Measurements from ENCODE around the gene MYD88.
"Not testable (repeated sequence)": the region's sequence is repeated elsewhere in the genome, so short reads cannot be mapped to it uniquely, and the experiment has no call there.

Gene MYD88

DNA sequence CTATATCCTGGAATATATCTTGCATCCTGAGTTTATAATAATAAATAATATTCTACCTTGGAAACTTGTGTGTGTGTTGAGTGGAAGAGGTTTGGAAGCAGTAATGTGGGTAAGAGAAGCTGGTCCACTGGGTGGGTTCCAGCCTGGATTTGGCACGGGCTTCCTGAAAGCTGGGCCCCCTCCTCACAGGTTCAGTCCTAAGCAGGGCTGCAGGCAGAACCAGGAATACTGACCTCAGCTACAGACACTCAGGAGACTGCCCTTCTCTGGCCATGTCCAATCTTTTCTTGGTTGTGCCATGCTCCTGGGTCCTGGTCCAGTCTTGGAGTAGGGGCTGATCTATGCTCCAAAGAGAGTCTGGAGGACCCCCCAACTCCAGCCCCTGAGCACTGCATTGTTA is 4.5 kb downstream of the MYD88 start:
- DNase-seq (ENCODE audit: low read depth) = no peak

DNA sequence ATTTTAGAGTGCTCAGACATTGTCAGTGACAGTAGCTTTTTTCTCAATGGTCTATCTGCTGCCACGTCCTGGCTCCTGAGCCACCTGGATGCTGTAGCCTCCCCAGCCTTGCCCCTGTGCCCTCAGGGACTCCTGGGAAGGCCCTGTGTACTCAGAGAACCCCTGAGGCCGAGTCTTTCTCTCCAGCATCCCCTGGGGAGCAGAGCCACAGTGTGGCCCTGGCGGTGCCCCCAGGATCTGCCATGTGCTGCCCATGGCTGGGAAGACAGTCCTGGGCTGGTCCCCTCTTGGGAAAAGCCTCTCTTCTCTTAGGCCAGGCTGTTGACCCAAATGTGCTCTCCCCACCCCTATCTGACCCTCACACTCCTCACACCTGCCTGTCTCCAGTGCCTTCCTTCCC is 5.0 kb downstream of the MYD88 start:
- no peak for DNase-seq (ENCODE audit: low read depth)

DNA sequence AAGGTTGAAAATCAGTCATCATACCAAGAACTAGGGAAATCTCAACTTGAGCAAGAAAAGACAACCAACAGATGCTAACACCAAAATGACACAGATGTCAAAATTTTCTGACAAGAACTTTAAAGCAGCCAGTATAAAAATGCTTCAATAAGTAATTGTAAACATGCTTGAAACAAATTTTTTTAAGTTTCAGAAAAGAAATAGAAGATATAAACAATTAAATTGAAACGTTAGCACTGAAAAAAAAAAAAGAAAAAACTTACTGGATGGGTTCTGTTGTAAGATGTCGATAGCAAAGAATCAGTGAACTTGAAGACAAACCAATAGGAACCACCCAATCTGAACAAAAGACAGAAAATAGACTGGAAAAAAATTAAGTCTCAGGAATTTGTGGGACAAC is 8.0 kb downstream of the MYD88 start:
- DNase-seq (ENCODE audit: low read depth) = no peak

DNA sequence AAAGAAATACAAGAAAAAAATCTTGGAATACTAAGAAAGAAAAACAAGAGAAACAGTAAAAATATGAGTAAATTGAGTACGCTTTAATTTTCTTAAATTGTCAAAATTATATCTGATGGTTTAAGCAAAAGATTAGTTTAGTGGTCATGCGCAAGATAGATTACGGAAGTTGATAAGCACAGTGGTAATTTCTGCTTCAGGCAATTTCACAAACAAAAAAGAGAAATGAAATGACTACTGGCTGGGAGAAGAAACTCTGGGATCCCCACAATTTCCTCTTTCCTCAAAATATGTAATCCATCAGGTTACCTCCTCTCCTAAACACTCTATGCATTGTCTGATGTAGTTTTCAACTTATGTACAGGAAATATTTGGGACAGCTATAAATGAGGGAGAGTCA is 9.0 kb downstream of the MYD88 start:
- no peak for DNase-seq (ENCODE audit: low read depth)

DNA sequence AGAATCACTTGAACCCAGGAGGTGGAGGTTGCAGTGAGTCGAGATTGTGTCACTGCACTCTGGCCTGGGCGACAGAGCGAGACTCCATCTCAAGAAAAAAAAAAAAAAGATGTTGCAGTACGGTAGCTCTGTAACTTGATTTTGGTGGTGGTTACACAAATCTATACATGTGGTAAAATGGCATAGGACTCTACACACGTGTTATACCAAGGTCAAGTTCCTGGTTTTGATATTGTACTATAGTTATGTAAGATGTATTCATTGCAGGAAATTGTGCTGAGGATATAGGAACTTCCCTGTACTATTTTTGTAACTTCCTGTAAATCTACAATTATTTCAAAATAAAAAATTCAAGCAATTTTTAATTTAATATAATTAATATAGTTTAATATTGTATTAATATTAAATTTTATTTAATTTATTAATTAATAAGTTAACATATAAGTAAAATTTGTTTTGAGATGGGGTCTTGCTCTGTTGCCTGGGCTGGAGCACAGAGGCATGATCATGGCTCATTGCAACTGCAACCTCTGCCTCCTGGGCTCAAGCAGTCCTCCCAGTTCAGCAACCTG is 9.9 kb downstream of the MYD88 start:
- DNase-seq (ENCODE audit: low read depth) = no peak

DNA sequence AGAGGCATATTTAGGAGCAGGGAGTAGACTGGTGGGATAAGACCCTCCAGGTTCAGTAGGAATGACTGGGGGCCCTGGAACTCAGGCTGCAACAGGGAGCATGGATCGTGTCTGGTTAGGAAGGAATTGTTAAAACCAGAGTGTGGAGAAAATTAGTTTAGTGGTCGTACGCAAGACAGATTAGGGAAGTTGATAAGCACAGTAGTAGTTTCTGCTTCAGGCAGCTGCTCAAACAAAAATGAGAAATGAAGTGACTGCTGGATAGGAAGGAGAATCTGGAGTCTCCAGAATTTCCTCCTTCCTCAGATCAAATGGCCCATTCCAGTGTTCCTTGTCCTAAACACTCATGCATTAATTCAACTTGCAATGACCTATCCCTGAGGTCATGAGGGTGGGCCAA is 11.2 kb downstream of the MYD88 start:
- no peak for DNase-seq (ENCODE audit: low read depth)

DNA sequence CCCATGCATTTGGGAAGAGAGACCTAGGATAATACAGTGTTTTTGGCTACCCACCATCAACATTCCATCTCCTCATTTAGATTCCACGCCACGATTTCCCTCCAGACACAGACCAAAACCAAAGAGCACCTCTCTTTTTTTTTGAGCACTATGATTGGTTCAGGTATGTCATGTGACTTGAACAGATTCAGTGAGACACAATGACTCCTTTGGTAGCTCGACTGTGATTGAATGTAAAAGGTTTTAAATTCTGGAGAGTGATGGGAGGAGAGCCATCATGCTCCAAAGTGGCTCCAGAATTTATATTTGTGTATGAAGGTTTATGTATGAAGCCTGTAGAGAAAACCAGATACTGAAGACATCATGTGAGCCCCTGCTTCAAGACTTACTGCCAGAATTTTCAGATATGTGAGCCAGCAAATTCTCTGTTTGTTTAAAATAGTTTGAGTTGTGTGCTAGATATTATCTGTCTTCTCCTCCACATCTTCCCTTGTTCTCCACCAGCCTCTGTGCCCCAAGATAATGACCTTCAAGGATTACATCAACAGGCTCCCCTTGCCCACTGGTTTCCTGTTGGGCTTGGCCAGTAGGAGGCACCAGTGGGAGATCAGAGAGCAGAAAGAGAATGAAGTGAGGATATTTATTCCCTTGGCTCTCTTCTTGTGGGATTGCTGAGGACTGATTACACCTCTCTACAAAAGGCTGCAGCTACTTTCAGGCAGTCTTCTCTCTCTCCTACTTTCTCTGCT is 12.5 kb downstream of the MYD88 start:
- DNase-seq (ENCODE audit: low read depth) = no peak

DNA sequence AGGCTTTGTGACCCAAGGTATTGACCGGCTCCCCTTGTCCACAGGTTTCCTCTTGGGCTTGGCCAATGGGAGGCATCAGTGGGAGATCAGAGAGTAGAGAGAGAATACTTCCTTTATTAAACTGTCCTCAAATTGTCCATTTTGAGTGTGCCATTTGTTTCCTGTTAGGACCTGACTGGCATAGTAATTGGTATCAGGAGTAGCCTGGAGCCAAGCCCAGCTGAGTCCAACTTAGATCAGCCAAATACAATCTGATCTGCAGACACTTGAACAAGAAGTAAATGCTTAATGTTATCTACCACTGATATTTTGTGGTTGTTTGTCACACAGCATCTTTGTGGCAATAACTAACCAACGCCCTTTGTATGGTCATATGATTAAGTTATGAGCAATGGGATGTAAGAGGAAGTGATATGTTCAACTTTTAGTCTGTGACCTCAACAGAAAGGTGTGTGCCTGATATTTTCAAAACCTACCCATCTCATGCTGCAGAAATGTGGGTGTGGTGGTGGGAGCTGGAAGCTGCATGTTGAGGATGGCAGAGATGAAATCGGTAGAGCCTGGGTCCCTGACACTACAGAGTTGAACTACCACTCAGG is 13.3 kb downstream of the MYD88 start:
- no peak for DNase-seq (ENCODE audit: low read depth)

DNA sequence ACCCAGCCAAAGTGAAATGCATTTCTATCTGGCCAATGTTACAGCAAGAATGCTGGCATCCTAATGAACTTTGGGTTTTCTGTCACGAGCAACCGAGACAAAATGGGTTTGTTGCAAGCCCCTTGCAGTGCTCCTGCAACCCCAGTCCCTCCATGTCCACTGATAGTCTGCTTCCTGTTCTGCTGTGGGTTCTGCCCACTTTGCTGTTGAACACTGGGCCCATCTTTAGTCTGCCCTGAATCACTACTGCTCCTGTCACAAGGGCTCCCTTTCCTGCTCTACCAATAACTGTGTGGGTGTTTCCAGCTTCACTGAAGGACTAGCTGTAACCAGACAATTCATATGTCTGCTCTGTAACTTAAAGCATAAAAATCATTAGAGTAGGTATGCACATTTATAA is 14.1 kb downstream of the MYD88 start:
- DNase-seq (ENCODE audit: low read depth) = no peak

DNA sequence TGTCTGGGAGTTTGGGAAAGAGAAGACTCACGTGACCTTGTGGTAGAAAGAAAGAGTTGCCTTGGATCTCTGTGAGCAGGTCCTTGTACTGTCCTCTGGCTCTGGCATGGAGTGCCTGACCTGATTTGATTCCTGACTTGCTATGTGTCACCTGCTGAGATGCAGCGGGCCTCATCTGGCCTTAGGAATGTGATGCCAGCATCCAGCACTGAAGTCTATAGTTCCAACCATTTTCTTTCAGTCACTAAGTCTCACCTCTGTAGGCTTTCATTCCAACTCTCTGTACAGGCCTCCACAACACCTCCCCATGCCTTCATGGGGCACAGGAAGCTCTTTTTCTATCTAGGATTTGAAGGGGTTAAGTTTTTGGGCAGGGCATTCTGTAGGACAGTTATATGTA is 14.8 kb downstream of the MYD88 start:
- DNase-seq (ENCODE audit: low read depth) = no peak

DNA sequence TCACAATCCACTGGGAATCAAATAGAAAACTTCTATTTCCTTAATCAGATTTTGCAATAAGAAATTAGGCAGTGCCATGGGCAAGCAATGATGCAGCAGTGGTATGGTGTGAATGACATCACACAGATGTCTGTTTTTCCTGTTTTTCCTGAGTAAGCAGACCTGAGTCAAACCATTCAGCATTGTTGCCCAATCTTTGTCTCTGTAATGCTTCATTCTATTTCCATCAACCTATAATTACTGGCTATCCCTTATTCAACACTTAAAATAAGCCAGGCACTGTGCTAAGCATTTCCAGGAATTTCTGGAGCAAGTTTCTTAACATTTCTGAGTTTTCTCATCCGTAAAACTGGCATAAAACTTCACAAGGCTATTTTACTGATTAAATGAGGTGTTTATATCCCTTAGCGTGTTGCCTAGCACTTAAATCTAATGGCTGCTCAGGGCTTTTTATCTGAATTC is 15.6 kb downstream of the MYD88 start:
- DNase-seq (ENCODE audit: low read depth) = no peak

DNA sequence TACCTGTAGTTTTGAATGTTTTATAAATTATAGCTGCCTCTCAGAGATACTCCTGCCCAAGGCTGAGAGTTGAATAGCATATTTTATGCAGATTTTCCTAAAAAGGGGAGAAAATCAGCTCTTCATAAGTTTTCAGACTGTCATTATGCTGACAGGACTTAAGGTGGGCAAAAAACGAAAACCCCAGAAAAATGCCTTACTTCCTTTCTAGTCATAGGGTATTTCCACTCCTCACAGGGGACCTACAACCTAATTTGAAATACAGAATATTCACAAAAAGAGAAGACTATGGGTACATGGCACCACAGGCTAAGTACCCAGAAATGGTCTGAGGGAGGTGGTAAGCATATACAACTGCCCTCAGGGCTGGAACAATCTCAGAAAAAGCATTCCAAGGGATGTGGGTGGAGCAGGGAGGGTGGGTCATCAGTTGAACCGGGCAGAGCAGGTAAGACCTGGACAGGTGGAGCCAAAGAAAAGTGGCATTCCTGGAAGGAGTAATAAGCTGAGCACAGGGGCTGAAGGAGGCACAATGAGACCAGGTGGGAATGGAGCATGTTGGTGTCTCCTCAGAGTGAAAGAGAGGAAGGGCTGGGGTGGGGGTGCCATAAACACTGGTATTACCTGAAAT is 16.3 kb downstream of the MYD88 start:
- DNase-seq (ENCODE audit: low read depth) = no peak

DNA sequence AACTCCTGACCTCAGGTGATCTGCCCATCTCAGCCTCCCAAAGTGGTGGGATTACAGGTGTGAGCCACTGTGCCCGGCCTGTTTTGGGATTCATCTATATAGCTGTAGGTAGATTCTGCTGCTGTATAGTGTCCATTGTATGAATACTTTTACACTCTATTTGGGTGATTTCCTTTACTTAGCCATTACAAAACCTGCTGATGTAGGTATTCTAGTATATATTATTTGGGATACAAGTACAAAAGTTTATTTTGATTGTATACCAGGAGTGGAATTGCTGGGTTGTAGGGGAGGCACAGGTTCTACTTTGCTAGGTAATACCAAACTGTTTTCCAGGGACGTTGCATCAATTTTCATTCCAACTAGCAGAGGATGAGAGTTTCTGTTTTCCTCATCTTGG is 17.4 kb downstream of the MYD88 start:
- no peak for DNase-seq (ENCODE audit: low read depth)

DNA sequence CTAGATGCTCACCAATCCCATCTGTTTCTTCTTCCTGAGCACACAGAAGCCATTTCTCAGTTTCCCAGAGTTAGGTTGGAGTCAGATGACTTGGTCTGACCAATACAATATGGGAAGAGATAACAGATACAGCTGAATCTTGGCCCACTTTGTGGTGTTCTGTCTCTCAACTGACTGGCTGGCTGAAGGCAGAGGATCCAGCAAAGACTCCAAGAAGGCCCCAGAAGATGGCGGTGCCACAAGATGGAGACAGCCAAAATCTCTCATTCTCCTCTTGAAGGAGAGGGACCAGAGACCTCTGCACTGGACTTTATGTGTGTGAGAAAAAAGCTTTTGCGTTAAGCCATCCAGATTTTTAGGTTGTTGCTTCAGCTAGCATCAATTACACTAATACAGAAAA is 18.7 kb downstream of the MYD88 start:
- no peak for DNase-seq (ENCODE audit: low read depth)

DNA sequence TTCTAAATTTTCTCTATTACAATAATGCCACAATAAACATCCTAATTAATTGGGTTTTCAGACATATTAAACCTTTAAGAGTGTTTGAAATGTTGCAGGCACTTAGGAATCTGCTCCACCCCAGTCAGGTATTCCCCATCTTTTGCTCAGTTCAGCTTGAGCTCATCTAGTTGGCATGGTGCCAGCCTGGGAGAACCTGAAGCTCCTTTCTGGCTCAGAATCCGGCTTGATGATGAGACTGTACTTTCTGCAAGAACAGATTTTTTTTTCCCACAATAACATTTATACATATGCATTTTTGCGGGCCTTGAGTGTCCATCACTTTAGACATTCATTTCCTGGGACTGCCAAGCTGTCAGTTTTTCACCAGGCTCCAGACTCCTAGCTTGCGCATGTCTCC is 19.1 kb downstream of the MYD88 start:
- no peak for DNase-seq (ENCODE audit: low read depth)

DNA sequence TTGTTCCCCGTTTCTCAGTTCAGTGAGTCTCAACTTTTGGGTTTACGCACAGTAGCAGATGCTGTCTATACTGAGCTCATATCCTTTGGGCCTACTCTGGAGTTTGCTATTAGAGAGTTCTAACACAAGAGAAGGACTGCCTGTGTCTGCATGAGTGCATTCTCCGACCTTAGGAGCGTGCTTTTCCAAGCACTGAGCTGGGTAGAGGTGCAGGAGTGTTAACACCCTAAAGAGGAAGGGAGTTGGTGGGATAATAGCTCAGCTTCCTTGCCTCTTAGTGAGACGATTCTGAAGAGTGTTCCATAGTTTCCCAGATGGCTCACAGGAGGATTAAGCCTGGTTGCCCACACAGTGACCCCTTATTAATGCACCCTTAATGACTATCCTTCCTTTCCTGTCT is 20.0 kb downstream of the MYD88 start:
- DNase-seq (ENCODE audit: low read depth) = no peak

DNA sequence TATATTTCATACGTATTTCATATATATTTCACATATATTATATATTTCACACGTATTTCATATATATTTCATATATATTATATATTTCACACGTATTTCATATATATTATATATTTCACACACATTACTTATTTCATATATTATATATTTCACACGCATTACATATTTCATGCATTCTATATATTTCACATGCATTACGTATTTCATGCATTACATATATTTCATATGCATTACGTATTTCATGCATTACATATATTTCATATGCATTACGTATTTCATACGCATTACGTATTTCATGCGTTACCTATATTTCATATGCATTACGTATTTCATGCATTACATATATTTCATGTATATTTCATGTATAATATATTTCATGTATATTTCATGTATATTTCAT is 22.2 kb downstream of the MYD88 start:
- DNase-seq (ENCODE audit: low read depth) = not testable (repeated sequence)

DNA sequence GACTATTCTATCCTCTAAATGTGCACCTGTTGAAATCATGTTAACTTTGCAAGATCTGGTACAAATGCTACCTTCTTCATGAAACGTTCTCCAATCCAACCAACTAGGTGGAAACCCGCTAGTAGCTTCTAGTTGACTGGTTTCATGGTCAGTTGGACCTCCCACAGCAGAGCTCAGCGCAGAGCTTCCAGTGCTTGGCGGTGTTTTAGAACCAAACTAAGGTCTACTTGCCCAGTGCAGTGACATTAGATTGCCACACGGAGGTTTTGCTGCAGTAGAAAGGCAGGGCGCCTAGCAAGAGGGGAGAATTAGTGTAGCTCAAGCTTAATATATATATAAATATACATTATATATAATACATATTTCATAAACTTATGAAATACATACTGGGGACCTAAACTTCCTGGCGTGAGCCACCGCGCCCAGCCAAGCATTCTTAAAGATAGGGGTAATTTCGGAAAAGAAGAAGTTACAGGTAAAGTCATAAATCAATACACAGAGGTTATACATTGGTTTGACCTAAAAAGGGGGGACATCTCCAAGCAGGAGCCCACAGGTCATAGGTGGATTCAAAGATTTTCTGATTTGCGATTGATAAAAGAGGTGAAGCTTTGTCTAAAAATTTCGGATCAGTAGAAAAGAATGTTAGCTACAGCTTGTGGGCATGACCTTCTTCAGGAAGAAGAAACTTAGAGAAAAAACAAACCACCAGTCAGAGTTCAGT is 24.8 kb downstream of the MYD88 start:
- no peak for DNase-seq (ENCODE audit: low read depth)

DNA sequence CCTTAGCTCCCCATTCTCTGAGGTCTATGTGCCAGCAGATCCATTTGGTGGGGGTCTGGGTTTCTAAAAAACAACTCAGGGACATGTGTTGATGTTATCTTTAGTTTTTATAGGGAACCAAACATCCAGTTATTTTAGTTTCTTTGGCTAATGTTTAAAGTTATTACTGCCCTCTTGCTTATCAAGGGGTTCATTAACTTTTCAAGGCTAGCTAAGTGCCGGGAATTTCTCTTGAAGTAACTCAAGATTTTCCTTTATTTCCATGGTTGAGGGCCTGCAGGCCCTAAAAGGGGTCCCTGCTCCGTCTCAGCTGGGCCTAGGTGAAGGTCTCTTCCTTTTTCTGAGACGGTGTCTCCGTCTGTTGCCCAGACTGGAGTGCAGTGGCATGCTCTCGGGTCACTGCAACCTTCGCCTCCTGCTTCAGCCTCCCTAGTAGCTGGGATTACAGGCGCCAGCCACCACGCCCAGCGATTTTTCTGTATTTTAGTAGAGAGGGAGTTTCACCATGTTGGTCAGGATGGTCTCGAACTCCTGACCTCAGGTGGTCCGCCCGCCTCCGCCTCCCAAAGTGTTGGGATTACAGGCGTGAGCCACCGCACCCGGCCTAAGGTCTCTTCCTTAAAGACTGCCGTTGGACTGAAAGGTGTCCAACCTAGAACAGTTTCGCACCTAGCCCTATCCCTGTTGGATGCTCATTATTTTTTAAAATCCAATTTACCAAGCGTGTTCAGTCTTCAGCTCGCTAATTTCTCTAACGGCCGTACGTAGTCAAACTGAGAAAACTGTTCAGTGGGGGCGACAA is 25.6 kb downstream of the MYD88 start:
- DNase-seq (ENCODE audit: low read depth) = no peak

DNA sequence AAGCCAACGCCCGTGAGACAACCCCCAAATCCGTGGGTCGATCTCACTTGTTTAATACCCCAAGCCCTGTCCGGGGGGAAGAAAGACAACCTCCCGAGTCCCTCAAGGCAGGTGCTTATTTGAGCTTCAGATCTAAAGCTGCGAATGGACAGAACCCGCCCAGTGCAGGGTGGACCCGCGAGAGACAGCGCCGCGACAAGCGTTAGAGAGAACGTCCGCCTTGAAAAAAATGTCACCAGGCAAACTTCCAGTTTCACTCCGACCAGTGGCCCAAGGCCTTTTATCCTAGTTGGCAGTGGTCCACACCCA is 26.1 kb downstream of the MYD88 start:
- DNase-seq (ENCODE audit: low read depth) = no peak

DNA sequence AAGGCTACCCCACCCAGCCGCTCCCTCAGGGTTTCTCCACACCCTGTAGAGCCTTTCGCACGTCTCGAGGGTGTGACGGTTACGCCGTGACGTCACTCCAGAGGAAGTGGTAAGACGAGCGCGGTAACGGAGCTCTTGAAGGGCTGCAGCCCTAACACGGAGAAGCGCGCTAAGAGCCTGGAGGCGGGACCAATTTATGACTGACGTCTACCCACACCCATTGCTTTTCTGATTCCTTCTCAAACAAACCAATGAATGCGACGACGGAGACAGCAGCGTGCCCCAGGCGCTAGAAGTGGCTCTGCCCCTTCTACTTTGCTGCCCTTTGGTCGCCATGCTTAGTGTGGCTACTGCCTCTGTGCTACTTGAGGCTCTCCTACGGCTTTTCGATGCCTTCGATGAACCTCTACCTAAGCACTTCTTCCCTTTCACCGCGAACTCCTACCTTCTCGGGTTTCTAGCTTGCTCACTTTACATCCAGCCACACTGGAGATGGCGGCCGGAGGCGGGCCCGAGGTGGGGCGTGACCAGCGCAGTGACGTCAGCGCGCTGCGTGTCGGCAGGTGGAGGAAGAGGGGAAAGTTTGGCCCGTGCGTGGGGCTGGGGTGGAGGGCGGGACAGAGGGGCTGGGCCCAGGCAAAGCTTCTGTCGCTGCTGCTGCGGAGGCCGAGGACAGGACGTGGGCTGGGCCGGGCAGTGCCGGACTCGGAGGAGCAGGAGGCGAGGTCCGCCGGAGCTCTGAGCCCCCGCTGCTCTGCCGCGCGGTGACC is 26.7 kb downstream of the MYD88 start, which contains the start of gene OXSR1:
Gene OXSR1 (plus strand): TSS at position 586 of the 770 bp plus-strand sequence. CDS start 340 bp downstream, outside the sequence.
- peak; percentile 93 for DNase-seq (ENCODE audit: low read depth)

Measured in stimulated activated CD8-positive, alpha-beta memory T cell treated with anti-CD3 and anti-CD28 coated beads, Interleukin-7, amount 100 ng/mL, for 24 hours (primary cell).